Chondrocyte (in vitro differentiated cells): Measurements from ENCODE around the gene KIF5A. TPM values are rescaled to one million over a fixed set of nuclear protein-coding genes. Genes with fewer than 3 reads are reported as not detected.
"Not testable (repeated sequence)": the region's sequence is repeated elsewhere in the genome, so short reads cannot be mapped to it uniquely, and the experiment has no call there.

Experiments
- DNase-seq: peaks from one replicate; pipeline ENCODE4 v3.0.0; 2021; ENCODE audit warnings: mixed read lengths, low spot score
- H3K27ac Mint-ChIP-seq: one replicate; pipeline ENCODE4 v1.8.0; 2021; ENCODE audit warnings: mild to moderate bottlenecking, moderate library complexity, mixed read lengths; ENCODE audit not compliant: unreplicated experiment
- H3K27me3 Mint-ChIP-seq: 2 replicates; pipeline ENCODE4 v1.8.0; 2021; ENCODE audit warnings: low read depth, mixed read lengths
- H3K36me3 Mint-ChIP-seq: 2 replicates; pipeline ENCODE4 v1.8.0; 2021; ENCODE audit warnings: low read depth, mixed read lengths
- H3K4me1 Mint-ChIP-seq: 2 replicates; pipeline ENCODE4 v1.8.0; 2021; ENCODE audit warnings: low read depth, mild to moderate bottlenecking, mixed read lengths
- H3K4me3 Mint-ChIP-seq: one replicate; pipeline ENCODE4 v1.8.0; 2021; ENCODE audit warnings: mild to moderate bottlenecking, moderate library complexity, mixed read lengths; ENCODE audit not compliant: unreplicated experiment
- H3K9me3 Mint-ChIP-seq: 2 replicates; pipeline ENCODE4 v1.8.0; 2021; ENCODE audit warnings: low read depth, mixed read lengths
- CTCF ChIP-seq: fragments of 200-600 bp; sonication (generic); IDR thresholded peaks from 2 replicates; pipeline ENCODE4 v1.5.0; 2021; ENCODE audit warnings: antibody characterized with exemption, mild to moderate bottlenecking, moderate library complexity
- total RNA-seq: library from RNA; stranded (reverse); gene quantifications from 3 replicates; pipeline ENCODE4 v1.2.1, GENCODE V29; 2021

Gene KIF5A
- total RNA-seq, 1 donor from 2014 or later: 3.5 TPM

GRCh38 chr12:57558864-57559263 lies 9.0 kb downstream of the KIF5A start:
- no peak for DNase-seq
- TF ChIP-seq CTCF: no peak
- Mint-ChIP-seq H3K4me1 (peaks cover 2% of the 10 kb centered on the region), H3K36me3 (peaks cover 8% of the 10 kb centered on the region), H3K27me3 (peaks cover 8% of the 10 kb centered on the region), H3K9me3 (no peaks in the 10 kb centered on the region), H3K27ac (no peak overlapping the region), H3K4me3 (no peak overlapping the region)

GRCh38 chr12:57560516-57560915 lies 10.7 kb downstream of the KIF5A start:
- Mint-ChIP-seq H3K4me3 (no peak overlapping the region), H3K36me3 (peaks cover 12% of the 10 kb centered on the region), H3K27ac (no peak overlapping the region), H3K9me3 (no peaks in the 10 kb centered on the region), H3K4me1 (no peaks in the 10 kb centered on the region), H3K27me3 (peaks cover 8% of the 10 kb centered on the region)
- no peak for DNase-seq
- no peak for TF ChIP-seq CTCF

GRCh38 chr12:57561117-57561516 lies 11.3 kb downstream of the KIF5A start:
- DNase-seq, H3K4me3 Mint-ChIP-seq, H3K27ac Mint-ChIP-seq, H3K9me3 Mint-ChIP-seq, H3K27me3 Mint-ChIP-seq, H3K4me1 Mint-ChIP-seq: not testable (repeated sequence)
- H3K36me3 Mint-ChIP-seq: peaks cover 12% of the 10 kb centered on the region

GRCh38 chr12:57563358-57563757 lies 13.5 kb downstream of the KIF5A start:
- H3K27me3 Mint-ChIP-seq: peaks cover 8% of the 10 kb centered on the region
- no peak overlapping the region for H3K27ac Mint-ChIP-seq
- TF ChIP-seq CTCF: no peak
- peaks cover 16% of the 10 kb centered on the region for H3K36me3 Mint-ChIP-seq
- no peak overlapping the region for H3K4me3 Mint-ChIP-seq
- no peaks in the 10 kb centered on the region for H3K4me1 Mint-ChIP-seq
- no peaks in the 10 kb centered on the region for H3K9me3 Mint-ChIP-seq
- DNase-seq: no peak

GRCh38 chr12:57564178-57564740 lies 14.4 kb downstream of the KIF5A start:
- no peak for DNase-seq
- peaks cover 24% of the 10 kb centered on the region for H3K36me3 Mint-ChIP-seq
- TF ChIP-seq CTCF: no peak
- H3K4me3 Mint-ChIP-seq: no peak overlapping the region
- H3K27me3 Mint-ChIP-seq: peaks cover 8% of the 10 kb centered on the region
- H3K9me3 Mint-ChIP-seq: no peaks in the 10 kb centered on the region
- H3K27ac Mint-ChIP-seq: no peak overlapping the region
- H3K4me1 Mint-ChIP-seq: no peaks in the 10 kb centered on the region

- TF ChIP-seq CTCF: no peak
- H3K27me3 Mint-ChIP-seq: no peaks in the 10 kb centered on the region
- no peak overlapping the region for H3K4me3 Mint-ChIP-seq
- no peak overlapping the region for H3K27ac Mint-ChIP-seq
- DNase-seq: no peak
- H3K9me3 Mint-ChIP-seq: no peaks in the 10 kb centered on the region
- no peaks in the 10 kb centered on the region for H3K4me1 Mint-ChIP-seq
- H3K36me3 Mint-ChIP-seq: peaks cover 34% of the 10 kb centered on the region
These were observed 19.0 kb downstream of the KIF5A start for GRCh38 chr12:57568838-57569237.
